ENCODE measurements around the gene DPEP2NB. TPM values are rescaled to one million over a fixed set of nuclear protein-coding genes. Genes with fewer than 3 reads are reported as not detected.
"Not testable (repeated sequence)": the region's sequence is repeated elsewhere in the genome, so short reads cannot be mapped to it uniquely, and the experiment has no call there.

Gene DPEP2NB
- total RNA-seq, 1 donor from 2014 or later: not detected

- FAIRE-seq (no peak), DNase-seq (ENCODE audit: low read depth) (no peak)
- Histone ChIP-seq H3K27me3 (ENCODE audit: insufficient read depth, low read length) (no peaks in the 10 kb centered on the region), H3K4me2 (ENCODE audit: low read length) (peak overlapping the region; percentile 90), H4K20me1 (ENCODE audit: insufficient read depth, low read length) (peaks cover 9% of the 10 kb centered on the region), H3K9ac (ENCODE audit: low read length) (peak overlapping the region; percentile 96), H3K79me2 (ENCODE audit: insufficient read depth, low read length) (peaks cover 37% of the 10 kb centered on the region), H3K27ac (ENCODE audit: low read depth, low read length) (no peak overlapping the region), H3K36me3 (ENCODE audit: insufficient read depth, low read length) (no peaks in the 10 kb centered on the region), H3K4me3 (ENCODE audit: insufficient read depth, low read depth, low read length) (no peak overlapping the region), H3K4me1 (ENCODE audit: insufficient read depth, low read length) (peaks cover 17% of the 10 kb centered on the region), H3K9me3 (ENCODE audit: insufficient read depth, low read depth, low read length) (no peaks in the 10 kb centered on the region), H2AFZ (ENCODE audit: low read depth, low read length) (no peak overlapping the region)
- peak overlapping the region; percentile 97 for H3K4me3 Mint-ChIP-seq (ENCODE audit: unreplicated experiment)
- H3K4me1 Mint-ChIP-seq (ENCODE audit: low read depth, unreplicated experiment): peaks cover 6% of the 10 kb centered on the region
- no peak for TF ChIP-seq EZH2 (IDR thresholded peaks at IDR 0.05; ENCODE audit: insufficient read depth, low read length)
- TF ChIP-seq CTCF (IDR thresholded peaks at IDR 0.05; ENCODE audit: insufficient read depth, low read depth, low read length): no peak
- H3K9me3 Mint-ChIP-seq (ENCODE audit: unreplicated experiment): no peaks in the 10 kb centered on the region
- H3K36me3 Mint-ChIP-seq (ENCODE audit: low read depth, unreplicated experiment): peaks cover 2% of the 10 kb centered on the region
- H3K27ac Mint-ChIP-seq (ENCODE audit: unreplicated experiment): no peak overlapping the region
- no peaks in the 10 kb centered on the region for H3K27me3 Mint-ChIP-seq (ENCODE audit: low read depth, unreplicated experiment)
Measured at GRCh38 chr16:68021490-68021889, 5.8 kb upstream of the DPEP2NB start.

- no peaks in the 10 kb centered on the region for H3K36me3 ChIP-seq (ENCODE audit: insufficient read depth, low read length)
- Mint-ChIP-seq H3K27me3 (ENCODE audit: low read depth, unreplicated experiment) (peaks cover 5% of the 10 kb centered on the region), H3K27ac (ENCODE audit: unreplicated experiment) (no peak overlapping the region), H3K4me3 (ENCODE audit: unreplicated experiment) (no peak overlapping the region), H3K9me3 (ENCODE audit: unreplicated experiment) (no peaks in the 10 kb centered on the region), H3K36me3 (ENCODE audit: low read depth, unreplicated experiment) (no peaks in the 10 kb centered on the region), H3K4me1 (ENCODE audit: low read depth, unreplicated experiment) (peaks cover 6% of the 10 kb centered on the region)
- H3K9me3 ChIP-seq (ENCODE audit: insufficient read depth, low read depth, low read length): no peaks in the 10 kb centered on the region
- no peak overlapping the region for H3K4me3 ChIP-seq (ENCODE audit: insufficient read depth, low read depth, low read length)
- DNase-seq (ENCODE audit: low read depth): no peak
- peaks cover 31% of the 10 kb centered on the region for H3K79me2 ChIP-seq (ENCODE audit: insufficient read depth, low read length)
- FAIRE-seq: no peak
- no peak overlapping the region for H2AFZ ChIP-seq (ENCODE audit: low read depth, low read length)
- H3K4me2 ChIP-seq (ENCODE audit: low read length): no peak overlapping the region
- TF ChIP-seq CTCF (IDR thresholded peaks at IDR 0.05; ENCODE audit: insufficient read depth, low read depth, low read length) (no peak), EZH2 (IDR thresholded peaks at IDR 0.05; ENCODE audit: insufficient read depth, low read length) (no peak)
- no peak overlapping the region for H3K27ac ChIP-seq (ENCODE audit: low read depth, low read length)
- H3K4me1 ChIP-seq (ENCODE audit: insufficient read depth, low read length): peaks cover 17% of the 10 kb centered on the region
- peaks cover 9% of the 10 kb centered on the region for H4K20me1 ChIP-seq (ENCODE audit: insufficient read depth, low read length)
- no peak overlapping the region for H3K9ac ChIP-seq (ENCODE audit: low read length)
- no peaks in the 10 kb centered on the region for H3K27me3 ChIP-seq (ENCODE audit: insufficient read depth, low read length)
Measured at GRCh38 chr16:68019167-68019680, 3.5 kb upstream of the DPEP2NB start.

- H3K4me2 ChIP-seq (ENCODE audit: low read length): no peak overlapping the region
- H3K27me3 ChIP-seq (ENCODE audit: insufficient read depth, low read length): no peaks in the 10 kb centered on the region
- no peaks in the 10 kb centered on the region for H3K4me1 ChIP-seq (ENCODE audit: insufficient read depth, low read length)
- no peak overlapping the region for H3K9ac ChIP-seq (ENCODE audit: low read length)
- FAIRE-seq: no peak
- no peaks in the 10 kb centered on the region for H4K20me1 ChIP-seq (ENCODE audit: insufficient read depth, low read length)
- H3K36me3 Mint-ChIP-seq (ENCODE audit: low read depth, unreplicated experiment): no peaks in the 10 kb centered on the region
- no peaks in the 10 kb centered on the region for H3K79me2 ChIP-seq (ENCODE audit: insufficient read depth, low read length)
- no peak overlapping the region for H3K4me3 ChIP-seq (ENCODE audit: insufficient read depth, low read depth, low read length)
- H3K4me1 Mint-ChIP-seq (ENCODE audit: low read depth, unreplicated experiment): no peaks in the 10 kb centered on the region
- no peak for DNase-seq (ENCODE audit: low read depth)
- no peak overlapping the region for H3K27ac ChIP-seq (ENCODE audit: low read depth, low read length)
- H3K27ac Mint-ChIP-seq (ENCODE audit: unreplicated experiment): no peak overlapping the region
- peaks cover 9% of the 10 kb centered on the region for H3K27me3 Mint-ChIP-seq (ENCODE audit: low read depth, unreplicated experiment)
- H3K9me3 Mint-ChIP-seq (ENCODE audit: unreplicated experiment): no peaks in the 10 kb centered on the region
- no peak overlapping the region for H2AFZ ChIP-seq (ENCODE audit: low read depth, low read length)
- no peak overlapping the region for H3K4me3 Mint-ChIP-seq (ENCODE audit: unreplicated experiment)
- H3K36me3 ChIP-seq (ENCODE audit: insufficient read depth, low read length): no peaks in the 10 kb centered on the region
- TF ChIP-seq CTCF (IDR thresholded peaks at IDR 0.05; ENCODE audit: insufficient read depth, low read depth, low read length) (no peak), EZH2 (IDR thresholded peaks at IDR 0.05; ENCODE audit: insufficient read depth, low read length) (no peak)
- no peaks in the 10 kb centered on the region for H3K9me3 ChIP-seq (ENCODE audit: insufficient read depth, low read depth, low read length)
Measured at GRCh38 chr16:68013440-68013839, 2.3 kb downstream of the DPEP2NB start.

GRCh38 chr16:68009872-68010271 is 5.8 kb downstream of the DPEP2NB start:
- H3K9me3 Mint-ChIP-seq (ENCODE audit: unreplicated experiment); H2AFZ ChIP-seq (ENCODE audit: low read depth, low read length); DNase-seq (ENCODE audit: low read depth); H3K27me3 ChIP-seq (ENCODE audit: insufficient read depth, low read length); H3K36me3 ChIP-seq (ENCODE audit: insufficient read depth, low read length); H3K4me1 Mint-ChIP-seq (ENCODE audit: low read depth, unreplicated experiment); H3K9me3 ChIP-seq (ENCODE audit: insufficient read depth, low read depth, low read length); H3K27me3 Mint-ChIP-seq (ENCODE audit: low read depth, unreplicated experiment); H3K4me3 ChIP-seq (ENCODE audit: insufficient read depth, low read depth, low read length); H3K4me1 ChIP-seq (ENCODE audit: insufficient read depth, low read length); H3K9ac ChIP-seq (ENCODE audit: low read length); H3K4me3 Mint-ChIP-seq (ENCODE audit: unreplicated experiment); FAIRE-seq; H3K4me2 ChIP-seq (ENCODE audit: low read length); H3K27ac ChIP-seq (ENCODE audit: low read depth, low read length); H3K79me2 ChIP-seq (ENCODE audit: insufficient read depth, low read length); H3K36me3 Mint-ChIP-seq (ENCODE audit: low read depth, unreplicated experiment); H3K27ac Mint-ChIP-seq (ENCODE audit: unreplicated experiment); H4K20me1 ChIP-seq (ENCODE audit: insufficient read depth, low read length): not testable (repeated sequence)
